Gastrocnemius medialis (tissue), 4 donors: ENCODE data around the gene TMEM154.

ENCODE experiments used
- POLR2A ChIP-seq, 2 donors: fragments of 450-650 bp; IDR thresholded peaks; one replicate each; pipeline ENCODE4 v1.6.1; 2017; ENCODE audit warnings: antibody characterized with exemption in 2 of 2, mild to moderate bottlenecking in 2 of 2, moderate library complexity in 2 of 2
- TF ChIP-seq, protein P1 (sequence below), 5 experiments: fragments of 450-650 bp in 3 of 5; fragments of 200-600 bp in 2 of 5; sonication (generic) in 2 of 5; IDR thresholded peaks in 4 of 5; conservative IDR thresholded peaks in 1 of 5; 1 replicate in 4 of 5; 2 replicates in 1 of 5; pipeline ENCODE4 v1.5.1; 2016 to 2019; ENCODE audit warnings: antibody characterized with exemption in 5 of 5, mild to moderate bottlenecking in 3 of 5, moderate library complexity in 3 of 5

DNA sequence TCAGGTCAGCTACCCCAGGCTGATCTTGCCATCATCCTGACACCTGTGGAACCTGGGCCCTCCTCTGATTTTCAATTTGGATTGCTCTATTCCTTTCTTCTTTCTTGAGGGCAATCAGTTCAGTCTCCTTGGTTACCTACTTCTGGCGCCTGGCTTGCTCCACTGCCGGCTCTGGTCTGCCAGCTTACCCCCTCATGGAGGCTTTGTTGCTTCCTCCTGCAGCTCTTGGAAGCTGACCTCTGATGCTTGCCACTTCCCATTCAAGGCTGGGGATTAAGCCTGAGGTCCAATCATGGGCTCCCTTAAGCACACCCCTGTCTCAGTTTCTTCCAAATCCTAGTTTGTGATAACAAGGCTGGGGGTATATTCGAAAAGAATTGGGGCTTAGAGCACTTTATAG lies 5.4 kb downstream of the TMEM154 start:
- TF ChIP-seq, protein P1, sequence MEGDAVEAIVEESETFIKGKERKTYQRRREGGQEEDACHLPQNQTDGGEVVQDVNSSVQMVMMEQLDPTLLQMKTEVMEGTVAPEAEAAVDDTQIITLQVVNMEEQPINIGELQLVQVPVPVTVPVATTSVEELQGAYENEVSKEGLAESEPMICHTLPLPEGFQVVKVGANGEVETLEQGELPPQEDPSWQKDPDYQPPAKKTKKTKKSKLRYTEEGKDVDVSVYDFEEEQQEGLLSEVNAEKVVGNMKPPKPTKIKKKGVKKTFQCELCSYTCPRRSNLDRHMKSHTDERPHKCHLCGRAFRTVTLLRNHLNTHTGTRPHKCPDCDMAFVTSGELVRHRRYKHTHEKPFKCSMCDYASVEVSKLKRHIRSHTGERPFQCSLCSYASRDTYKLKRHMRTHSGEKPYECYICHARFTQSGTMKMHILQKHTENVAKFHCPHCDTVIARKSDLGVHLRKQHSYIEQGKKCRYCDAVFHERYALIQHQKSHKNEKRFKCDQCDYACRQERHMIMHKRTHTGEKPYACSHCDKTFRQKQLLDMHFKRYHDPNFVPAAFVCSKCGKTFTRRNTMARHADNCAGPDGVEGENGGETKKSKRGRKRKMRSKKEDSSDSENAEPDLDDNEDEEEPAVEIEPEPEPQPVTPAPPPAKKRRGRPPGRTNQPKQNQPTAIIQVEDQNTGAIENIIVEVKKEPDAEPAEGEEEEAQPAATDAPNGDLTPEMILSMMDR (IDR thresholded peaks at IDR 0.05 in 4 of 5, conservative IDR thresholded peaks at IDR 0.05 in 1 of 5) = no peak
- TF ChIP-seq POLR2A (IDR thresholded peaks at IDR 0.05) = no peak
